Sigmoid colon (tissue), 4 donors: Measurements from ENCODE around the gene URB1.

Source experiments
- CTCF ChIP-seq, 4 experiments: fragments of 450-650 bp in 3 of 4; fragments of 200-600 bp in 1 of 4; IDR thresholded peaks; one replicate each; pipeline ENCODE4 v1.5.1; 2016 to 2019; ENCODE audit warnings: antibody characterized with exemption in 4 of 4, mild to moderate bottlenecking in 3 of 4, moderate library complexity in 2 of 4
- EP300 ChIP-seq, 4 donors: sonication (generic); formaldehyde crosslinking; IDR thresholded peaks; one replicate each; pipeline ENCODE4 v1.6.1; 2017; ENCODE audit warnings: antibody characterized with exemption in 4 of 4
- POLR2A ChIP-seq, 2 donors: fragments of 450-650 bp; IDR thresholded peaks; one replicate each; pipeline ENCODE4 v1.6.1; 2016; ENCODE audit warnings: antibody characterized with exemption in 2 of 2, mild to moderate bottlenecking in 2 of 2, moderate library complexity in 2 of 2

- TF ChIP-seq CTCF (IDR thresholded peaks at IDR 0.05) (no peak), POLR2A (IDR thresholded peaks at IDR 0.05) (no peak), EP300 (IDR thresholded peaks at IDR 0.05) (no peak)
Observed at GRCh38 chr21:32350211-32350980, 42.4 kb downstream of the URB1 start.
